Head of caudate nucleus (tissue), 42 donors: Measurements from ENCODE around the gene TUBB.
"Not testable (repeated sequence)": the region's sequence is repeated elsewhere in the genome, so short reads cannot be mapped to it uniquely, and the experiment has no call there.

Experiments
- DNase-seq, 42 donors: peaks; one replicate each; pipeline versions ENCODE4 v3.0.0 to v3.0.0-alpha.2; 2020 to 2021; ENCODE audit warnings: mixed read lengths in 7 of 42
- intact Hi-C: fragments of 100-400 bp; cut with DNase I; formaldehyde crosslinking; loops from one replicate; pipeline ENCODE4 v1.15.0; 2022

The TUBB gene

GRCh38 chr6:30711758-30712380 lies 8.3 kb upstream of the TUBB start:
- DNase-seq = no peak
- intact Hi-C loops = no loop called here

DNA sequence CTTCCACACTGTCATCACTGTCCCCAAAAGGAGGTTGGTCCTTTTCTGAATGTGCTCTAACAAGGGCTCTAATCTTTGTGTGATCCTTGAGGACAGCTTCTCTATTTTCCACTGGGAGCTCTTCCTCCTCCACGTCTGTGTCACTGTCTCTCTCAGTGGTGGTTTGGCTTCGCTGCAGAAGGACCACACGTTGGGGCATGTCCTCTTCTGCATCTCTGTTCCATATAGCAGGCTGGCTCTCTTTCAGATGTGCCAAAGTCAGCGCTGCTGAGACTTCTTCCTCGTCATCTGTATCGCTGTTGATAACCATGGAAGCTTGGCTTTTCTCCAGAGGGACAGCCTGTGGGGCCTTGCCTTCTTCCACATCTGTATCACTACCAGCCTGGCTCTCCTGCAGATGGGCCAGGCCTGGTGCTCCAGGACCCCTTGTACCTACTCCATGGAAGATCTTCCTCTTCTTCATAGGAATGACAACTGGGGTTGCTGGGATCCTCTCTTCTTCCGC lies 7.7 kb upstream of the TUBB start:
- no peak for DNase-seq
- intact Hi-C loops = no loop called here

DNA sequence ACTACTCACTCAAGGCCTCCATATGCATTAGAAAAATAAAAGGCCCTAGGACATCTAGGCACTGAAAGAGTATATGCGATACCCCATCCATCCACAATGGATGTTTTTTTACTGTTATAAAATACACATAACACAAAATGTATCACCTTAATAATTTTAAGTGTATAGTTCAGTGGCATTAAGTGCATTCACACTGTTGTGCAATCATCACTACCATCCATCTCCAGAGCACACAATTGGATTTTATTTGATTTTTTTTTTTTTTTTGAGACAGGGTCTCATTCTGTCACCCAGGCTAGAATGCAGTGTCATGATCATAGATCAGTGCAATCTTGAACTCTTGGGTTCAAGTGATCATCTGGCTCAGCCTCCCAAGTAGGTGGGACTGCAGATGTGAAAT lies 5.9 kb upstream of the TUBB start:
- no peak for DNase-seq
- intact Hi-C loops = no loop called here

- intact Hi-C loops = loop anchor here (2.0 kb wide), 2 partner anchors 26 to 34 kb away; partner anchors contain the start of gene NRM
- DNase-seq = no peak
Measured at GRCh38 chr6:30716879-30717128, 3.3 kb upstream of the TUBB start.

GRCh38 chr6:30717129-30717844 lies 2.9 kb upstream of the TUBB start, which contains the start of gene MDC1:
Gene MDC1 (minus strand): TSS chr6:30717281. CDS start chr6:30715175, 2,106 bp downstream.
- intact Hi-C loops = loop anchor here (2.0 kb wide), 2 partner anchors 26 to 34 kb away; partner anchors contain the start of gene NRM
- peak; percentile 96 to 100 (median 100) for DNase-seq

- not testable (repeated sequence) for DNase-seq
- intact Hi-C loops = loop anchor here (2.0 kb wide), 2 partner anchors 27 to 35 kb away; partner anchors contain the start of gene NRM
Measured at GRCh38 chr6:30717845-30718720, 2.1 kb upstream of the TUBB start.

- intact Hi-C loops = no loop called here
- no peak for DNase-seq
Measured at GRCh38 chr6:30719356-30719755, 796 bp upstream of the TUBB start.

GRCh38 chr6:30720738-30721197 lies 616 bp downstream of the TUBB start:
- intact Hi-C loops = loop anchor here (5.0 kb wide), 1 partner anchor 103 kb away; the partner anchor contains the start of genes MRPS18B and PPP1R10
- DNase-seq = peak in 39 of 42 donors; percentile 18 to 79 (median 59)

DNA sequence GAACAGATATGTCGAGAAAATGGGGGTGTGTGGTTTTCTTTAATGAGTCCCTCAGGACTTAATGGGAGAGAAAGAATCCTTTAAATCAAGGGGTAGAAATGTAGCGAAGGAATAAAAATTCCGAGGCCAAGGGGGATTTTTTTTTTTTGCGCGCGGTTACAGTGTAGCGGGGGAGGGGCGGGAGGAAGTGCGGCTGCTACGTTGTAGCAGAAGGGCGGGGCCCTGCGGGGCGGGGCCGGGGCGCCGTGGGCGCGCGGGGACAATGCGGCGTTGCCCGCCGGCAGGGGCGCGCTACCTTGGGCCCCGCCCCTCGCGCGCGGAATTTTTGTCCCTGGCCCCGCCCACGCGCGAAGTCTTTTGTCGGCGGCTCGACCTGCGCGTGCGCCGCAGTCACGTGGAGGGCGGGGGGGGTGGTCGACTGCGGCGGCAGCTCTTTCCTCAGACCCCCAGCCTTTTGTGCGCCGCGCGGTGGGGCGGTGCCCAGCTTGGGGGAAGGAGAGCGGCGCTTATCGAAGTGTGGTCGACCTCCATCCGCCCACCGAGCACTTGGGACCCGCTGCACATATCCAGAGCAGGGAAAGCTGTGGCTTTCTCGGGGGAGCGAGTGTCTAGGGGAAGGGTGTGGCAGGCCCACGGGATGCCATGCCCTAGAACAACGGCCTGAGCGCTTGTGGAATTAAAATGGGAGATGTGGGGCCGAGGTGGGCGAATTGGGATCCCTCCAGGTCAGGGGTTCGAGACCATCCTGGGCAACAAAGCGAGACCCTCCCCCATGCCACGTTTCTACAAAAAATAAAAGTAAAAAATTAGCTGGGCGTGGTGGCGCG lies 1.3 kb downstream of the TUBB start:
- DNase-seq = peak; percentile 70 to 97 (median 91)
- intact Hi-C loops = loop anchor here (1.0 to 5.0 kb wide), 2 partner anchors 42 to 104 kb away; partner anchors contain the start of genes MRPS18B and PPP1R10

GRCh38 chr6:30722025-30722279 lies 1.8 kb downstream of the TUBB start:
- intact Hi-C loops = loop anchor here (1.0 to 5.0 kb wide), 2 partner anchors 43 to 105 kb away; partner anchors contain the start of genes MRPS18B and PPP1R10
- DNase-seq = peak in 4 of 42 donors; percentile 4 to 45 (median 22)

DNA sequence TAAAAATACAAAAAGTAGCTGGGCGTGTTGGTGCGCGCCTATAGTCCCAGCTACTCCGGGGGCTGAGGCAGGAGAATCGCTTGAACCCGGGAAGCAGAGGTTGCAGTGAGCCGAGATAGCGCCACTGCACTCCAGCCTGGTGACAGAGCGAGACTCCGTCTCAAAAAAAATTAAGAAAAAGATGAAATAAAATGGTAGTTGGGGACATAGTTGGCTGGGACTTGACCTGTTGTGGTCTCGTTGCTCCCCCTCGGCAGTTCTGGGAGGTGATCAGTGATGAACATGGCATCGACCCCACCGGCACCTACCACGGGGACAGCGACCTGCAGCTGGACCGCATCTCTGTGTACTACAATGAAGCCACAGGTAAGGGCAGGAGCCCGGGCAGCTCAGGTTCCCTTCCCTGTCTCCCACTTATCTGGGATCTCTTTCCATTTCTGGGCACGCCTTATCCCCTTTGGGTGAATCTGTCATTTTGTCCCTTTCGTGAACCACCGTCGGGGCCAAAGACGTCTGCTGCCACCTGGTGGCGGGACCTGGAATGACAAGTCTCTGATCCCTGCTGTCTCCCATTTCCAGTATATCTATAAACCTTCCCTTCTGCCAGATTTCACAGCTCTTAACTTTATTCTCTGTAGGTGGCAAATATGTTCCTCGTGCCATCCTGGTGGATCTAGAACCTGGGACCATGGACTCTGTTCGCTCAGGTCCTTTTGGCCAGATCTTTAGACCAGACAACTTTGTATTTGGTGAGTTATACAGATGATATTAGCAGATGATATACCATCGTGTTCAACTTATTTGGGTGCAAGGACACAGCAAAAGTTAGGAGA lies 2.3 kb downstream of the TUBB start:
- peak; percentile 43 to 95 (median 86) for DNase-seq
- intact Hi-C loops = loop anchor here (1.0 to 5.0 kb wide), 2 partner anchors 43 to 105 kb away; partner anchors contain the start of genes MRPS18B and PPP1R10

DNA sequence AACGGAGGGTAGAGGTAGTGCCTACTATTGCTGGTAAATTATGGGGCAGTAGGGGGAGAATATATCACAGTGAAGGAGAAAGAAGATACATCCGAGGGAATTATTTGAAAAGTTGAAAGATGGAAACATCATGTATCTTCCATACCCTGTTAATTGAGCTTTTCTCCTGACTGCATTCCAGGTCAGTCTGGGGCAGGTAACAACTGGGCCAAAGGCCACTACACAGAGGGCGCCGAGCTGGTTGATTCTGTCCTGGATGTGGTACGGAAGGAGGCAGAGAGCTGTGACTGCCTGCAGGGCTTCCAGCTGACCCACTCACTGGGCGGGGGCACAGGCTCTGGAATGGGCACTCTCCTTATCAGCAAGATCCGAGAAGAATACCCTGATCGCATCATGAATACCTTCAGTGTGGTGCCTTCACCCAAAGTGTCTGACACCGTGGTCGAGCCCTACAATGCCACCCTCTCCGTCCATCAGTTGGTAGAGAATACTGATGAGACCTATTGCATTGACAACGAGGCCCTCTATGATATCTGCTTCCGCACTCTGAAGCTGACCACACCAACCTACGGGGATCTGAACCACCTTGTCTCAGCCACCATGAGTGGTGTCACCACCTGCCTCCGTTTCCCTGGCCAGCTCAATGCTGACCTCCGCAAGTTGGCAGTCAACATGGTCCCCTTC lies 3.1 kb downstream of the TUBB start:
- peak in 1 of 42 donors; percentile 41 for DNase-seq
- intact Hi-C loops = loop anchor here (5.0 kb wide), 1 partner anchor 106 kb away; the partner anchor contains the start of genes MRPS18B and PPP1R10

DNA sequence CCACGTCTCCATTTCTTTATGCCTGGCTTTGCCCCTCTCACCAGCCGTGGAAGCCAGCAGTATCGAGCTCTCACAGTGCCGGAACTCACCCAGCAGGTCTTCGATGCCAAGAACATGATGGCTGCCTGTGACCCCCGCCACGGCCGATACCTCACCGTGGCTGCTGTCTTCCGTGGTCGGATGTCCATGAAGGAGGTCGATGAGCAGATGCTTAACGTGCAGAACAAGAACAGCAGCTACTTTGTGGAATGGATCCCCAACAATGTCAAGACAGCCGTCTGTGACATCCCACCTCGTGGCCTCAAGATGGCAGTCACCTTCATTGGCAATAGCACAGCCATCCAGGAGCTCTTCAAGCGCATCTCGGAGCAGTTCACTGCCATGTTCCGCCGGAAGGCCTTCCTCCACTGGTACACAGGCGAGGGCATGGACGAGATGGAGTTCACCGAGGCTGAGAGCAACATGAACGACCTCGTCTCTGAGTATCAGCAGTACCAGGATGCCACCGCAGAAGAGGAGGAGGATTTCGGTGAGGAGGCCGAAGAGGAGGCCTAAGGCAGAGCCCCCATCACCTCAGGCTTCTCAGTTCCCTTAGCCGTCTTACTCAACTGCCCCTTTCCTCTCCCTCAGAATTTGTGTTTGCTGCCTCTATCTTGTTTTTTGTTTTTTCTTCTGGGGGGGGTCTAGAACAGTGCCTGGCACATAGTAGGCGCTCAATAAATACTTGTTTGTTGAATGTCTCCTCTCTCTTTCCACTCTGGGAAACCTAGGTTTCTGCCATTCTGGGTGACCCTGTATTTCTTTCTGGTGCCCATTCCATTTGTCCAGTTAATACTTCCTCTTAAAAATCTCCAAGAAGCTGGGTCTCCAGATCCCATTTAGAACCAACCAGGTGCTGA lies 3.9 kb downstream of the TUBB start:
- intact Hi-C loops = loop anchor here (5.0 kb wide), 1 partner anchor 107 kb away; the partner anchor contains the start of genes MRPS18B and PPP1R10
- DNase-seq = not testable (repeated sequence)

- intact Hi-C loops = loop anchor here (5.0 kb wide), 1 partner anchor 108 kb away; the partner anchor contains the start of genes MRPS18B and PPP1R10
- peak in 2 of 42 donors; percentile 16 to 40 for DNase-seq
Measured at GRCh38 chr6:30724906-30725667, 4.9 kb downstream of the TUBB start.
